ENCODE data around the gene MED15.

MED15 gene

GRCh38 chr22:20511578-20512229 is 4.3 kb downstream of the MED15 start:
- no peak for DNase-seq

- DNase-seq = no peak
Observed at GRCh38 chr22:20514658-20515406, 7.4 kb downstream of the MED15 start.

- DNase-seq = no peak
Observed at GRCh38 chr22:20516399-20516798, 9.0 kb downstream of the MED15 start.

- DNase-seq = no peak
Observed at GRCh38 chr22:20517422-20517821, 10.0 kb downstream of the MED15 start.

- no peak for DNase-seq
Observed at GRCh38 chr22:20517841-20518592, 10.6 kb downstream of the MED15 start.

GRCh38 chr22:20519558-20519957 is 12.1 kb downstream of the MED15 start:
- DNase-seq = no peak

GRCh38 chr22:20520093-20520511 is 12.7 kb downstream of the MED15 start:
- peak in 1 of 2 experiments; percentile 25 for DNase-seq

- DNase-seq = no peak
Observed at GRCh38 chr22:20522134-20523004, 15.0 kb downstream of the MED15 start.

GRCh38 chr22:20523086-20523983 is 15.9 kb downstream of the MED15 start:
- DNase-seq = no peak

GRCh38 chr22:20524004-20524481 is 16.6 kb downstream of the MED15 start:
- peak in 1 of 2 experiments; percentile 59 for DNase-seq

- no peak for DNase-seq
Observed at GRCh38 chr22:20525048-20525447, 17.6 kb downstream of the MED15 start.

- DNase-seq = no peak
Observed at GRCh38 chr22:20526305-20526627, 18.9 kb downstream of the MED15 start.

- peak; percentile 76 to 83 for DNase-seq
Observed at GRCh38 chr22:20526628-20527355, 19.4 kb downstream of the MED15 start.

- DNase-seq = no peak
Observed at GRCh38 chr22:20528405-20528978, 21.1 kb downstream of the MED15 start.

- DNase-seq = peak; percentile 30 to 62
Observed at GRCh38 chr22:20530368-20531153, 23.2 kb downstream of the MED15 start.

GRCh38 chr22:20531154-20531403 is 23.7 kb downstream of the MED15 start:
- no peak for DNase-seq

- DNase-seq = peak; percentile 80 to 91
Observed at GRCh38 chr22:20531404-20532201, 24.2 kb downstream of the MED15 start.

- no peak for DNase-seq
Observed at GRCh38 chr22:20532256-20532993, 25.0 kb downstream of the MED15 start.
